Esophagus mucosa (tissue), 1 donor: Measurements from ENCODE around the gene TACSTD2. TPM values are rescaled to one million over a fixed set of nuclear protein-coding genes. Genes with fewer than 3 reads are reported as not detected.
"Not testable (repeated sequence)": the region's sequence is repeated elsewhere in the genome, so short reads cannot be mapped to it uniquely, and the experiment has no call there.

Experiments used
- ATAC-seq: fragments of 200-7000 bp; cut with Tn5 transposase; one replicate; pipeline ENCODE4 v1.9.1; 2020
- total RNA-seq: library from RNA; stranded (reverse); gene quantifications from one replicate; pipeline ENCODE4 v1.2.4, GENCODE V29; 2023
- donor health status: DM: yes; HTN: yes; CAD: no.

Gene TACSTD2
- total RNA-seq, 1 donor from 2014 or later: 988 TPM

DNA sequence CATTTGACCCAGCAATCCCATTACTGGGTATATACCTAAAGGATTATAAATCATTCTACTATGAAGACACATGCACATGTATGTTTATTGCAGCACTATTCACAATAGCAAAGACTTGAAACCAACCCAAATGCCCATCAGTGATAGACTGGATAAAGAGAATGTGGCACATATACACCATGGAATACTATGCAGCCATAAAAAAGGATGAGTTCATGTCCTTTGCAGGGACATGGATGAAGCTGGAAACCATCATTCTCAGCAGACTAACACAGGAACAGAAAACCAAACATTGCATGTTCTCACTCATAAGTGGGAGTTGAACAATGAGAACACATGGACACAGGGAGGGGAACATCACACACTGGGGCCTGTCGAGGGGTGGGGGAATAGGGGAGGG lies 13.3 kb downstream of the TACSTD2 start:
- not testable (repeated sequence) for ATAC-seq

DNA sequence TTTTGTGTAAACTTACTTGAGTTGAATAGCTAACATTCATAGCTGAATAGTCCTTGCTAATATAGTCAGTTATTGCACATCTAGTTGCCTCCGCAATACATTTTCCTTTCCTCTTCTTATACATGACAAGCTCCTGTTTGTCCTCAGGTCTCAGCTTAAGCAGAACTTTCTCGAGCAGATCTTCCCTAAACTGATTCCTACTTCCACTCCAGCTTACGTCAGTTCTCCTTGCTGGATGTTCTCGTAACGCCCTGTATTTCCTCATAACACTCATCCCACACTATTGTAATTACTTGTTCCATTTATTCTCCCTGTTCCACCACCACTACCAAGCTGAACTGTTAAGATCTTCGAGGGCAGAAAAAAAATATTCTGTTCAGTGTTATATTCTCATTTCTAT lies 15.4 kb downstream of the TACSTD2 start:
- ATAC-seq: no peak

DNA sequence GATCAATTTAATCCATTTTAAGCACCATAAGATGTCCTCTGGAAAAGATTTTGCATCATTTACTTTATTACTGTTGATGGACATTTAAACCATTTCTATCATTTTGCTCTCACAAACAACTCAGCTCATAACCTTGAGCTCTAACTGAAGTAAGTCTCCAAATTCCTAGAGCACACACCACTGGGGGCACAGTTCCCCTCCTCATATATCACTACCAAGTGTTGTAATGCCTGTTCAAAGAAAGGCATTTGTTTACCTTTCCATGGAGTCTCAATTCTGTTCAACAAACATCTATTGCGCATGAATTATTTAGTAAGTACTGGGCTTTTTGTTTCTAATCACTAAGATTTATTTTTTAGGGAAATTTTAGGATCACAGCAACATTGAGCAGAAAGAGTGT lies 21.7 kb downstream of the TACSTD2 start:
- no peak for ATAC-seq

DNA sequence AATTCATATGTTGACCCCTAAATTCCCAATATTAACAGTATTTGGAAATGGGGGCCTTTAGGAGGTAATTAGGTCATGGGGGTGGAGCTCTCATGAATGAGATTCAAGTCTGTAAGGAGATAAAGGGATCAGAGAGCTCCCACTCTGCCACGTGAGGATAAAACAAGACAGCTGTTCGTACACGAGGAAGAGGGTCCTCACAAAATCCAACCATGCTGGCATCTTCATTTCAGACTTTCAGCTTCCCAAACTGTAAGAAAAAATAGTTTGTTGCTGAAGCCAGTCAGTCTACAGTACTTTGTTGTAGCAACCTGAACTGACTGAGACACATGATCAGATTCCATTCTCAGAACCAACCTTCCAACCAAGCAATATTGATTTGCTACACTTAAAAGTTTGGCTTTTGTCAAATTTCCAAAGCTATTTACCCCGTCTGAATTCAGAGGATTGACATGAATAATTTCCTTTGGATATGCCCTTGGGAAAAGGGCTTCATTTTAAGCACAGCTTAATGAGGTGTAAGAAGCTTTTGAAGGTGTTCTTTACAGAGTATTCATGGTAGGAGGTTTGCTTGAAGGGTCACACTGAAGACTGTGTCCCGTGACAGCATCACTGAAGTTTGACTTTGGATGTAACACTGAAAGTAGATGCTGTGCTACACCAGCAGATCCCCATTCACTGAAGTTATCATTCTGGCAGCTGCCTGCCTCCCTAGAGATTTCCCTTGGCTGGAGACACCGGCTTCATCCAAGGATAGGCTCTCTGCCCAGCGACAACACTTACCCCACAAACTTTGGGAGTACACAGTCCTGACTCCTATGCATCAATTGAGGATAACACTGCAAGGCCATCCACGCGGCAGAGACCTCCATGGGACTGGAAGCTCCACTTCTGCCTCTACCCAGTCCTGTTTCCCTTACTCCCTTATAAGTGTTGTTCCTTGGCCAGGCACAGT lies 25.6 kb downstream of the TACSTD2 start:
- no peak for ATAC-seq

DNA sequence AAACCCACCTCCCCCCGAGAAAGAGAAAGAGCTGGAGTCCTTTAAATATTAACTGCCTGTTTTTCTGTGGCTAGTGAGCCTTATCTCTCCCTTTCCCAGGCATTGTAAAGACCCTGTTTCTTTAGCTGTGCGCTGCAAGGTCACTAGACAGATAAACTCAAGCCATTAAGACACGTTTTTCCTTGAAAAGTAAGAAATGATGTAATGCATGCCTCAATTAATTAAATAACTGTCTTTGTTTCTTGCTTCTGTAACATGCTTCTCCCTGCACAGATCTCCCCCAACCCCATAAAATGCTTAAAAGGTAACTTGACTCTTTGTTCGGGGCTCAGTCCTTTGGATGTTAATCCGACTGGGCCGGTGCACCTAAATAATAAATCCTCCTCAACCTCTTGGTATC lies 27.8 kb downstream of the TACSTD2 start:
- not testable (repeated sequence) for ATAC-seq

DNA sequence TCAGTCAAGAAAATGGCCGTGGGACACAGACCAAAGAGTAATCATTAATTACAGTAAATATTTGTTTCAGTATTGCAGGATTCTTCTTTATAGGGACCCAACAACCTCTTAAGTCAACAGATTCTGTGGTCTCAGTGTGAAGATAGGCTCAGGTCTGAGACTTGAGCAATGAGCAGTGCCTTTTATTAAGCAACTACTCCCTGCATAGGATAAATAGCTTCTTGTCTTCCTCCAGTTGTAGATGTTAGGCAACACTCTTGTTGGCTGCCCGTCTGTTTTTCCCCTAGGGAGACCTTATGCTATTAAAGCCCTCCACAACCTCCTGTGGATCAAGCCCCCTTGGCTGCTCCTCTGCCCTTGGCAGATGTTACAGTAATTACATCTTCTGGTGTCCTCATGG lies 28.7 kb downstream of the TACSTD2 start:
- ATAC-seq: no peak

DNA sequence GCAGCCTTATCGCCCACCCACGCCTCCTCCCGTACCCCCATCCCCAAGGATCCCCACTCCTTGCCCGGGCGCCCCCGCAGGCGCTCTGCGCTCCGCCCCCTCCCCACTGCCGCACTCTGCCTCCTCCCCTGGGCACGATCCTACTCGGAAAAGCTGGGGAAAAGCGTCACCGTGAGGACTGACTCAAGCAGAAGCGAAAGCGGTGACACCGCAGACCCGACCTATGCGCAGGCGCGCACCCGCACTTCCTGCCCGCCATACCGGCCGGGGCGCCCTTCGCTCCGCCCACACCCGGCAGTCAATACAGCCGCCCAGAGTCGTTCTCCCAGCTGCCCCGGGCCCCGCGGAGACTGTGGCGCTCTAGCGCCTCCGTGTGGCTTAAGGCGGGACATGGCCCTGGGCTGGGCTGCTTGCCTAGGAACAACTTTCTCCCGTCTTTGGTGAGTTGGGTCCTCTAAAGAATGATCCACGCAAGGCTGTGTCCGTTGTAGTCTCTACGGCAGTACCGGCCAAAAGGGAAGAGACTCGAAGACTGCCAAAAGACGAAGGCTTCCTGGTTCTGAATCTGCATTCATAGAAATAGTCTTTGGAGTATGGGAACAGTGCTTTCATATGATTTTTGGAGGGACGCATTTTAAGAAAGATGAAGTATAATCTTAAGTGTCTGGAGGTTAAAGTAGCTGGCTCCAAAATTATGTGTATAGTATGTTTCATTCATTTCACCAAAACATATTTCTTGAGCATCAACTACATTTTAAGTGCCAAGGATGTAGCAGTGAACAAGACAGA lies 30.3 kb downstream of the TACSTD2 start, which contains the start of gene OMA1:
Gene OMA1, minus strand, starts transcription at position 207 of the 789 bp plus-strand sequence. CDS start 7,432 bp downstream, outside the sequence.
- peak; percentile 99 for ATAC-seq

DNA sequence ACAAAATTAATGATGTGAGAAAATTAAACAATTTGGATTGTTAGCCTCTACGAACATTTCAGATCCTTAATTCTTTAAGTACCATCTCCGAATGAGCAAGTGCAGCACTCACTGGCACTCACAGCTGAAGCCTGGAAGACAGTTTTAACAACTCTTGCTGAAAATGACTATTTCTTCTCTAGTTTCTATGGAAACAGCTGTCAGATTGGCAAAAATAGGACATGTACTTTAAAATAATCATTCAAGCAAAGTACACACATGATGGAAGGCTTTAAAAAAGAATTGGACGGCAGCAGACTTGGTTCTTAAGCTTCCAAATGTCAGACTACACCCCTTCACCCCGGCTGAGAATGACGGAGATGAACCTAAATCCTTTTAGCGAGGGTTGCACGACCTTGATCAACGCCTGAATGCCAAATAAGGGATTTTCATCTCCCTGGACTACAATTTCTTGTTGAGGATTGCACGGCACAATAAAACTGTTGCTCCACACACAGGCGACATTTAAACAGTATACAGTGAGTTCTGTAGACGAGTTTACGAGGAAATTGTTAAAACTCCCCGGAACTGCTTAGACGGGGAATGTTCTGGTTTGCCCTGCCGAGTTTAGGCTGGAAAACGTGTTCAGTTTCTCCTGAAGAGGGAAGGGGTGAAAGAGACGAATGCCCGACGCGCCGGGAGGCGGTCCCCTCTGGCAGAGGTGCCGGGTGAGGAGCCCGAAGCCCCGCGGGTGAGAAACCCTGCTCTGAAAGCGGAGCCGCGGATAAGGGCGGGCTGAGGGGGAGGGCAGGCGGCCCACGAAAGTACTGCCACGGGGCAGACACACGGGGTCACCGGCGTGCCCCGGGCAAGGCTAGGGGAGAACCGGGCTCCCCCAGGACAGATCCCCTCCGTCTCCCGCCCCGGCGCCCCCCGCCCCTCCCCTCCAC lies 31.2 kb downstream of the TACSTD2 start:
- peak; percentile 83 for ATAC-seq

DNA sequence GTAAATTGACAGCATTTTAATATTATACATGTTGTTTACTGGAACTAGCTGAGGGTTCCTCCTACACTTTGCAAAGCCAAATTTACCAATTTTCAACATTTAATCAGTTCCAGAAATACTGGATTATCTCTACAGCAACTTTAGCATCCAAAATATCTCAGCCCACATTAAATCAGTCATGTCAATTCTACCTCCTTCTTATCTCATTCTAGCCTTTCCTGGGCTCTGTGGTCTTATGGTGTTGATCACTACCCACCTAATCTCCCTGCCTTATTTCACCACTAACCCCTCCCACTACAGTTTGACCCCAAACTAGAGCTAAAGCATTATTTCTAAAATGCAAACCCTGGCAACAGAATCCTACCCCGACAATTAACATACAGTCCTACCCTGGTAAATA lies 33.8 kb downstream of the TACSTD2 start:
- ATAC-seq: no peak

DNA sequence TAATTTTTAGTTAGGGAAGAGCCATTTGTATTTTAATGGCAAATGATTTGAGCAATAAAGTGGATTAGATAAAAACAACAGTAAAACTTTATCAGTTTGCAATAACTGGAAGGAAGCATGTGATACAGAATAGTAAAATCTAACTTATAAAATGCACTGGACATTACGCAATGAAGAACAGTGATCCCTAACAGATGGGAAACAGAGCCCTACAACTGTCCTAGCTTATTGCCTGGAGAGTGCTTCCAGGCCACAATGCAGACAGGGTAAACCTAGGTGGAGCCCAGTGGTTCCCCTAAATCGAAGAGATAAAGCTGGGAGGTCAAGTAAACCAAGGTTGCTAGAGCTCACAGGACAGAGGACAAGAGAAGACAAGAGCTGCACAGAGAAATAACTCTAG lies 37.5 kb downstream of the TACSTD2 start:
- no peak for ATAC-seq

DNA sequence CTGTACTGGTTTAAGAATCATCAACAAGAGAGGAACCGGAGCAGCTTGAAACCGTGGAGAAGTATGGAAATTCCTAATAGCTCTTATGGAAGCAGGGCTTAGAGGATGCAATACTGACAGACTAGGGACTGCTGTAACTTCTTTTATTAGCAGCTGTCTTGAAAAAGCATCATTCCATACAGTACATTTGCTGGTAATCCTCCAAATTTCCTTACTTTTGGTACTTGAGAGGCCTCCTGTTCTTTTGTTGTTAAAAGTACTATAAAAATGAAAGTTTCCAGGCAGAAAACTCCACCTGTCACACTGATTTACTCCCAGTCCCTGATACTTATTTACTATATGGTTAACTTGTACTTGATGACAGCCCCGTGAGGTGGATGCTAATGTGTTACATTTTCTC lies 38.2 kb downstream of the TACSTD2 start:
- ATAC-seq: no peak

DNA sequence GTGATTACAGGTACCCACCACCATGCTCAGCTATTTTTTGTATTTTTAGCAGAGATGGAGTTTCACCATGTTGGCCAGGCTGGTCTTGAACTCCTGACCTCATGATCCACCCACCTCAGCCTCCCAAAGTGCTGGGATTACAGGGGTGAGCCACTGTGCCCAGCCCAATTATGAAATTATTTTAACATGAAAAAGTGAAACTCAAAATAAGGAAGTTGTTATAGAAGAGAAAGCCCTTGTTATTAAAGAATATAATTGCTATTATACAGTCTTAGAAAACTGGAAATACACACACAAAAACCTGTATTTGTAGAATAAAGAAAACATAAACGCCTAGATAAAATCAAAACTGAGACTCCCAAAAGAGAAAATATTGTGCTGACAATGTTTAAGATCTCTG lies 45.2 kb downstream of the TACSTD2 start:
- ATAC-seq: not testable (repeated sequence)

DNA sequence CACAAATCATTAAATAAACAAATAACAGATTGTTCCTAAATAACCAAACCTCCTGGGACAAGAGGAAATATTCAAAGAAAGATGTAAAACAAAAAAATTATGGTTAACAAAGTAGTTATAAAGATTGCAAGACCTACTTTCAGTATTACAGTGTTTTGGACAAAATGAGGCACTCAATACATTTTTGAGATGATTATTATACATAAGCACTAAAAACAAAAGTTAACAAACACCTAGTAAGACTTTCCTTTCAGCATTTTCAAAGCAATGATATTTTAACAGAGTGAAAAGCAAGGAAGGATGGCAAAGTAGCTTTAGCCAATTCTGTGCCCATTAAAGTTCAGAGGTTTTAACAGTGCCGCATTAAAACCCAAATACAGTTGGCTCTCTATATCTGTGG lies 47.8 kb downstream of the TACSTD2 start:
- ATAC-seq: no peak

DNA sequence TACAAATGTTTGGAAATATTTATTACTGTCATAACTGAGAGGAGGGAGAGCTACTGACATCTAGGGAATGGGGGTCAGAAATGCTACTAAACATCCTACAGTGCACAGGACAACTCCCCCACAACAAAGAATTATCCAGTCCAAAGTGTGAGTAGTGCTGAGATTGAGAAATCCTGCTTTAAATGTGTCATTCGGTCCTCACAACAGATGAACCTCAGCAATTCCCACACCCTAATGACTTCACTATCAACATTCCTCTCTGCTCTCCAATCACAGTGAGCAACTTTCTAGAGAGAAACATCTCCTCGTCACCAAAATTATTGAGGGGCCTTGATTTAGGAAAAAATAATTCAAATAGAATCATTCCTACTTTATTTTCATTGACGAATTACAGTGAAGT lies 48.5 kb downstream of the TACSTD2 start:
- ATAC-seq: peak; percentile 80

Other genes starting within 250 kb of the TACSTD2 start
- gene OMA1, start 30.5 kb downstream of the TACSTD2 start, total RNA-seq: 22.2 TPM
- 15.3 TPM for gene MYSM1, start 122.8 kb upstream of the TACSTD2 start, total RNA-seq
- gene JUN, start 206.8 kb upstream of the TACSTD2 start, total RNA-seq: 41.7 TPM